ENCODE measurements around the gene PDE4D.

PDE4D gene

GRCh38 chr5:59533730-59534108 lies 359.8 kb downstream of the PDE4D start:
- no peak for TF ChIP-seq CTCF (IDR thresholded peaks at IDR 0.05)
- no peak for TF ChIP-seq ZFX (IDR thresholded peaks at IDR 0.05; ENCODE audit: borderline replicate concordance)
- no peak overlapping the region for H3K27ac ChIP-seq

DNA sequence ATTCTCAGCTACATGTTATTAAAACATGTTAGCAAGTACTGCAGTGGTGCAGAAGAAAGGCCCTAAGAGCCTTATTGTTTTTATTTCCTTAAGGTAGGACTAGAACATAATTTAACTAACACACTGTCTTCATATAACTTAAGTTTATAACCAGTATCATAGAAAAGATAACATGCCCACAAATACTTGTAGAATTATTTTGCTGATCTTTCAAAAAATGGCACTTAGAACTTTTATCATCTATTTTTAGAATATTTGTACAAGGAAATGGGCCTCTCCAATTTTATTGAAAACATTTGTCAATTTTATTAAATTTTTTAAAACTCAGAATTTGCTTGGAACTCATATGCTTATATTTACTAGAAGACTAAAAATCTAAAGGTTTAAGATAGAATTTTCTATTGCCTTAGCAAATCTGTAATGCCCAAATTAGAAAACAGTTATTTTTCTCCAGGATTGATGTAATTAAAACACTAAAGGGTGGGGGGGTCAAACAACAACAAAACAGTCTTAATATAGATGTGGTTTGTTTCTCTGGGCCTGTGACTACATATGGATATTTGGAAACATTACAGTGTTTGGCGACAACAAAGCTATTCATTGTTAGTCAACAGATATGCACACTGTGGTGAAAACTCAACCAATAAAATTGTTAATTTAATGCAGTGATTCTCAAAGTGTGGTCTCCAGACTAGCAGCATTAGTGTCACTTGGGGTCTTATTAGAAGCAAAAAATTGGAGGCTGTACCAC lies 360.4 kb downstream of the PDE4D start:
- TF ChIP-seq CTCF (IDR thresholded peaks at IDR 0.05) (no peak), ZFX (IDR thresholded peaks at IDR 0.05; ENCODE audit: borderline replicate concordance) (no peak)
- H3K27ac ChIP-seq: no peak overlapping the region

GRCh38 chr5:59529239-59529638 lies 364.3 kb downstream of the PDE4D start:
- no peak overlapping the region for H3K27ac ChIP-seq
- TF ChIP-seq CTCF (IDR thresholded peaks at IDR 0.05) (no peak), ZFX (IDR thresholded peaks at IDR 0.05; ENCODE audit: borderline replicate concordance) (no peak)

DNA sequence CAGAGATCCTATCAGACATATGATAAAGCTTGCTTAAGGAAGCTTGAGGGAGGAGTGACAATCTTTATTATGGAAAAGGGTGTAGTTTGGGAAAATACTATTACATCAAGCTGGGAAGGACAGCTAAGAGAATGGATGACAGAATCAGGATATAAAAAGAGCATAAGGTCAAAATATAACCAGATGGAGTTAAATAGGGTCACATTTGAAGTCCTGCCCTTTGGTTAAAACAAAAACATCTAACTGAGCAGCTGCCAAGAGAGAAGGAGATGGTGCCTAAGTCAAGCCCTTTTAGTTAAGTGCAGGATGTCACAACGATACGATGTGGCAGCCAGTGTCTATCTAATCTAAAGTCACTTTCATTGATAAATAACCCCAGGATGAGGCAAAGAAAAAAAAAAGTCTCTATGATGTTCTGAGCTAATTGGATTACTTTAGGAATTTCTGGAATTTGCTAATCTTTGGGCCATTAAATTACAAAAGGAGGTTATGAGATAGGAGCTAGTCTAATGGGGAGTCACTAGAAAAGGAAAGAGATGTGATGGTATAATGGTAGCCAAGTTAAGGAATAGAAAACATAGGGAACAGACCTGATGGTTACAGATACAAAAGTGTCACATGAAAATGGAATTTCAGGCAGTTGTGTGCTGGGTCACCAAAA lies 365.2 kb downstream of the PDE4D start:
- no peak overlapping the region for H3K27ac ChIP-seq
- TF ChIP-seq ZFX (IDR thresholded peaks at IDR 0.05; ENCODE audit: borderline replicate concordance): no peak
- no peak for TF ChIP-seq CTCF (IDR thresholded peaks at IDR 0.05)

- H3K27ac ChIP-seq: no peak overlapping the region
Observed at GRCh38 chr5:59525957-59526356, 367.6 kb downstream of the PDE4D start.

GRCh38 chr5:59525311-59525710 lies 368.2 kb downstream of the PDE4D start:
- H3K27ac ChIP-seq: no peak overlapping the region
- TF ChIP-seq CTCF (IDR thresholded peaks at IDR 0.05) (no peak), ZFX (IDR thresholded peaks at IDR 0.05; ENCODE audit: borderline replicate concordance) (no peak)

More at GRCh38 chr5:59525957-59526356, 367.6 kb downstream of the PDE4D start:
- no peak for TF ChIP-seq ZFX (IDR thresholded peaks at IDR 0.05; ENCODE audit: borderline replicate concordance)
- TF ChIP-seq CTCF (IDR thresholded peaks at IDR 0.05): no peak

- TF ChIP-seq CTCF (IDR thresholded peaks at IDR 0.05) (no peak), ZFX (IDR thresholded peaks at IDR 0.05; ENCODE audit: borderline replicate concordance) (no peak)
- H3K27ac ChIP-seq: no peak overlapping the region
Observed at GRCh38 chr5:59522201-59522831, 371.2 kb downstream of the PDE4D start.

Measured in 22Rv1 (cell line).